Measurements from ENCODE around the gene NEK11. TPM values are rescaled to one million over a fixed set of nuclear protein-coding genes. Genes with fewer than 3 reads are reported as not detected.

The NEK11 gene
- total RNA-seq, 1 experiment from 2014 or later, result 9.5 TPM

DNA sequence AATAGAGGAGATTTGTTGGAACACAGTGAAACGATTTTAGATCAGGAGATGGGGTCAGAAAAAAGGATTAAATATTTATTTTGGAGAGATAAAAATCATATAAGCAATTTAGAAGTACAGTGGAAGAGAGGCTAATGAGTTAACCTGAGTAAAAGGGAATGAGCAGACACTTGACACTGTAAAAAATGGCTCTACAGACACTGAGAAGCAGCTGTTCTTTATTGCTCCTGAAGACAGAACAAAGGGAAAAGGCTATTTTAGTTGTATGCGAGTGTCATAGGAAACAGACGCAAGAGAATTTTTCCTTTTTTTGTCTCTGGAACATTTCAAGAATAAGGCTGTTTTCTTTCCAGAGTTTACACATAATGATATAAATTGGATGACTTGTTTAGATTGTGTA lies 34.3 kb upstream of the NEK11 start:
- intact Hi-C loops (cut with micrococcal nuclease; ENCODE audit: unreplicated experiment), result no loop called here
- TF ChIP-seq SIN3A (IDR thresholded peaks at IDR 0.05; ENCODE audit: borderline replicate concordance, insufficient read depth, low read depth, low read length) (no peak), REST (IDR thresholded peaks at IDR 0.05; ENCODE audit: insufficient read depth in 1 of 2, low read depth in 2 of 2, low read length in 1 of 2) (no peak), POLR2AphosphoS5 (IDR thresholded peaks at IDR 0.05; ENCODE audit: low read depth, low read length) (no peak), TCF7L2 (IDR thresholded peaks at IDR 0.05; ENCODE audit: low read depth, low read length) (no peak)
- peaks cover 4% of the 10 kb centered on the region; the same call in 1 of the 2 replicates for H3K36me3 ChIP-seq (ENCODE audit: control insufficient read depth, insufficient read depth, low read length)
- BruUV-seq (replicated peaks), result no TSS peak
- CTCF ChIA-PET, result no interaction called here
- DNase-seq (ENCODE audit: low read depth, low spot score) (no peak), ATAC-seq (no peak)
- no peak overlapping the region for H3K4me3 ChIP-seq (ENCODE audit: low read depth in 2 of 2, low read length in 2 of 2)
- H3K27me3 ChIP-seq (ENCODE audit: control insufficient read depth, insufficient read depth, low read length), result no peaks in the 10 kb centered on the region
- H3K4me1 ChIP-seq (ENCODE audit: control insufficient read depth, insufficient read depth, low read length), result no peaks in the 10 kb centered on the region
- H3K9me3 ChIP-seq (ENCODE audit: control insufficient read depth, insufficient read depth, low read depth, low read length), result no peaks in the 10 kb centered on the region
- in situ Hi-C loops (cut with HindIII; ENCODE audit: low pct_unique_long_range_greater_than_20kb, low sequenced_read_pairs), result no loop called here
- POLR2A ChIA-PET, result no interaction called here
- H3K27ac ChIP-seq (ENCODE audit: low read length), result no peak overlapping the region

DNA sequence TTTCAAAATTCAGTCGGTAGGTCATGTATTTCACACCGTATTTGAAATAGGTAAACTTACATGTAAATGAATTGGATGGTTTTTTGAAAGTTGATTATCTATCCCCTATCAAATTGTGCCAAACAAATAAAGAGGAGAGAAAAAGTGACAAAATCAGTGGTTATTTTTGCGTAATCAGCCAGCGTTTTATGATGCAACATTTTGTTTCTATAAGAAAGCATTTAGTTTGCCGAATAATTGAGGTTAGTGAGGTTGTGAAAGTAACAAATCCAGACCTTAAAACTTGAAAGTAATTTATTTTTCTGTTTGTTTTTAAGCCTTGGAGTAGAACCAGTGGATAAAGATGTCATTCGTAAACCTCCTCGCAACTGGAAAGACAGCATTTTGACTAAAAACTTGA lies 29.4 kb upstream of the NEK11 start:
- in situ Hi-C loops (cut with HindIII; ENCODE audit: low pct_unique_long_range_greater_than_20kb, low sequenced_read_pairs), result no loop called here
- CTCF ChIA-PET, result no interaction called here
- no peaks in the 10 kb centered on the region for H3K4me1 ChIP-seq (ENCODE audit: control insufficient read depth, insufficient read depth, low read length)

More for the DNA sequence above, 29.4 kb upstream of the NEK11 start:
- no TSS peak for BruUV-seq (replicated peaks)
- TF ChIP-seq POLR2AphosphoS5 (IDR thresholded peaks at IDR 0.05; ENCODE audit: low read depth, low read length), result no peak
- no peak for TF ChIP-seq SIN3A (IDR thresholded peaks at IDR 0.05; ENCODE audit: borderline replicate concordance, insufficient read depth, low read depth, low read length)
- TF ChIP-seq REST (IDR thresholded peaks at IDR 0.05; ENCODE audit: insufficient read depth in 1 of 2, low read depth in 2 of 2, low read length in 1 of 2), result no peak
- no peak for TF ChIP-seq CTCF (IDR thresholded peaks at IDR 0.05)
- no peak for TF ChIP-seq TCF7L2 (IDR thresholded peaks at IDR 0.05; ENCODE audit: low read depth, low read length)
- H3K27ac ChIP-seq (ENCODE audit: low read length), result no peak overlapping the region
- intact Hi-C loops (cut with micrococcal nuclease; ENCODE audit: unreplicated experiment), result no loop called here
- H3K27me3 ChIP-seq (ENCODE audit: control insufficient read depth, insufficient read depth, low read length), result no peaks in the 10 kb centered on the region
- POLR2A ChIA-PET, result no interaction called here
- no peaks in the 10 kb centered on the region for H3K9me3 ChIP-seq (ENCODE audit: control insufficient read depth, insufficient read depth, low read depth, low read length)
- peaks cover 21% of the 10 kb centered on the region for H3K36me3 ChIP-seq (ENCODE audit: control insufficient read depth, insufficient read depth, low read length)
- no peak overlapping the region for H3K4me3 ChIP-seq (ENCODE audit: low read depth in 2 of 2, low read length in 2 of 2)
- ATAC-seq (no peak), DNase-seq (ENCODE audit: low read depth, low spot score) (no peak)

Data from Panc1 (cell line).